HG03039 (cell line): ENCODE data around the gene NCAPD3.

Source experiments
- ATAC-seq: cut with Tn5 transposase; IDR thresholded peaks from one replicate; pipeline ENCODE4 v1.9.1; 2021; ENCODE audit warnings: mild to moderate bottlenecking, moderate library complexity; ENCODE audit not compliant: unreplicated experiment

The NCAPD3 gene

DNA sequence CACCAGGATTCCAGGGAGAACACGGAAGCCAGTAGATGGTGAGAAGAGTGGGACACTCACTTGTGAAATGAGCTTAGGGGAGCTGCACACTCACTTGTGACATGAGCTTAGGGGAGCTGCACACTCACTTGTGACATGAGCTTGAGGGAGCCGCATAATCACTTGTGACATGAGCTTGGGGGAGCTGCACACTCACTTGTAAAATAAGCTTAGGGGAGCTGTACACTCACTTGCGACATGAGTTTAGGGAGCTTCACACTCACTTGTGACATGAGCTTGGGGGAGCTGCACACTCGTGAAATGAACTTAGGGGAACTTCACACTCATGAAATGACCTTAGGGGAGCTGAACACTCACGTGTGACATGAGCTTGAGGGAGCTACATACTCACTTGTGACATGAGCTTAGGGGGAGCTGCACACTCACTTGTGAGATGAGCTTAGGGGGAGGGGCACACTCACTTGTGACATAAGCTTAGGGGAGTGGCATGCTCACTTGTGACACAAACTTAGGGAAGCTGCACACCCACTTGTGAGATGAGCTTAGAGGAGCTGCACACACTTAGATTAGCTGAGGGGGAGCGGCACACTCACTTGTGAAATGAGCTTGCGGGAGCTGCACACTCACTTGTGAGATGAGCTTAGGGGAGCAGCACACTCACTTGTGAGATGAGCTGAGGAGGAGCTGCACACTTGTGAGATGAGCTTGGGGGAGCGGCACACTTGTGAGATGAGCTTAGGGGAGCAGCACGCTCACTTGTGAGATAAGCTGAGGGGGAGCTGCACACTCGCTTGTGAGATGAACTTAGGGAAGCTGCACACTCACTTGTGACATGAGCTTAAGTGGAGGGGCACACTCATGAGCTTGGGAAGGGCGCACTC lies 59.0 kb downstream of the NCAPD3 start:
- ATAC-seq: no peak

DNA sequence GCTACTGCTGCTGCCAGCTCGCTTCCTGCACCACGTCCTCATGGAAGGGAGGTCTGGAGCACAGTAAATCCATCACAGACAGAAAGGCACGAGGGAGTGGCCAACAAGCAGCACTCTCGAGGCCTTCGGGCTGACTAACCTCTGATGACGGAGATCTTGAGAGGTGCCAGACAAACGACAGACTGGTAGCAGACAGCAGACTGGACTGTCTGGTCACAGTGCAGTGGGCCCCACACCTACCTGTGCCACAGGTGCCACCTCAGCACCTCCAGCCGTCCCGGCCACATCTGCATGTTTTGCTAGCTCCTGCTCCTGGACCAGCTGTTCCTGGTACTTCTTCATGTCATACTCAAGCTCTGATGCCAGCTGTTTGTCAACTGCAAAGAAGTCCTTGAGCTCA lies 64.1 kb downstream of the NCAPD3 start:
- no peak for ATAC-seq

DNA sequence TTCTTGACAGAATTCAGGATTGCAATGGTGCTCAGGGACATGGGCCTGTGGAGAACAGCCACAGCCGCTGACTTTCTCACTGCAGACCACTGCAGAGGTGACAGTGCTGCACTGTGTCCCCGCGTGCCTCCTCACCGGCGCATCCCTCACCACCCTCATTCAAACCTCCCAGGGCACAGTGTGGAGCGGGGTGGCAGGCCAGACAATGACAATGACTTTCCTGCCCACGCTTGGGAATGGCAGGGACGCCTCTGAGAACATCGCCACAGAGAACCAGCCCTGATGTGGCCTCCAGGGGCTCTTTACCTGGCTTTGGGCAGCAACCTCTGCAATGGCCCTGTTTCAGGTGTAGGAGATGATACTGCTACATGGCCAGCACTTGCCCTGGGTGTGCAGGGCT lies 65.7 kb downstream of the NCAPD3 start:
- ATAC-seq: no peak

DNA sequence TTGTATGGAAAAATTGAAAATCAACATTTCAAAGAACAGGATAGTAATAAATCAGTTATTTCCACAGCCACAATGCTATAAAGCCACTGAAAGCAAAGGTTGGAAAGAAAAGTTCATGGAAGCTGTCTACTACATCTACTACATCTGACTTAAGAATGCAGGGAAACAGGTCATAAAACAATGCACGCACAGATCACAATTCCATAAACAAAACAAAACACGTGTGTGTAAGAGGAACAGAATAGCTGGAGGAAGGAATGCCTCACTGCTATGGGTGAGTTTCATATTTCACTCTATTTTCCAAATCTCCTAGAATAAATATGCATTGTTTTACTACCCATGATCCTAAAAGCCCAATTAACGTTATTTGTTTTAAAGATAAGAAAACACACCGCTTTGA lies 66.3 kb downstream of the NCAPD3 start:
- no peak for ATAC-seq

DNA sequence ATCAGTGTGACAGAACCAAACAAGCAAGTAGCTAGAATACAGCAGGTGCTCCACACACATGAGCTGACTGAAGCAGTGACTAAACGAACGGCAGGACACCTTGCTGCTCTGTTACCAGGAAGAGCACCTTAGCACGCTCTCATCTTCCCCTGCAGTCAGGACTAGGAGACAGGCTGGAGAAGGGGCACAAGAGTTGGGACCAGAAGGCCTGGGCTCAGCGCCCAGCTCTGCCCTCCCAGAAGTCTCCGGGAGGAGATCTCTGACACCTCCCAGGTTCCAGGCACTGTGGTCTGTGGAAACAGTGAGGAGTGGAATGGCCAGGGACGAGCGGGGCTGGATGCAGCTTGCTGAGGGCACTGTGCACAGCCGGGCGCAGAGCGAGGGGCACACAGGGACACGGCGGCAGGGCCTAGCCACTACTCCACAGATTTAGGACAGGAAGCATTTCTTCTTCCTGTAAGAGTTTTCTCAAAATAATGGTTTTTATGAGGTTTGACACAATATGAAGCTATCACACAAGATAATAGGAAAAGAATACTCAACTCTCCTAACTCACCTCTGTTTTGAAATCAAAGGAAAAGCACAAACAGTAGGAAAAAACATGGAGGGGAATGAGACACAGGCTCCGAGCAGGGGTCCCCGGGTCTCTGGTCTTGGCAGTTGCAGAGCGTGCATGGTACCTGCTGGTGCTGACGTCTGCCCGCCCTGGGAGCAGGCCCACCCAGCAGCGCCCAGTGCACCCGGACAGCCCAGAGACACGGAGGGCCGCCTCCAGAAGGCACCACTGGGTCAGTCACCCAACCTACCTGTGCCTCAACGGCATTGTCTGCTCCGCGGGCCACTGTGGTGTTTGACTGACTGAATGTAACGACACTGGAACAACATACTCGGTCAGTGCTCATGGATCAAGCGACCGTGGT lies 67.6 kb downstream of the NCAPD3 start:
- ATAC-seq: no peak

DNA sequence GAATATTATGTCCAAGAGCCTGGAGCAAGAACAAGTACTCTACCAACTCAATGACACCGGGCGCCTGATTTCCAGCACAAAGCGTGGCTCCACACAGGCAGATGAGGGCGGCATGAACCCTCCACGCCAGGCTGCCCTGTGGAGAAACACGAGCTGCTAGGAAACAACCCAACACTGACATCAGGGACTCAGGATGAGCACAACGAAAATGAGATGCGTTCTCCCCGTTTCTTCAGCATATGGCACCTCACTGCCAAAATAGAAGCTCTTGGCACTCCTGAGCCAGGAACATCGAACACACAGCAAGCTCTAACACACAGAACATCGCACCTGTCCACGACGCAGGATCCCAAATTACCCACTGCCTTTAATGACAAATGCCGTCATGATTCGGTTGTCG lies 68.3 kb downstream of the NCAPD3 start:
- no peak for ATAC-seq

DNA sequence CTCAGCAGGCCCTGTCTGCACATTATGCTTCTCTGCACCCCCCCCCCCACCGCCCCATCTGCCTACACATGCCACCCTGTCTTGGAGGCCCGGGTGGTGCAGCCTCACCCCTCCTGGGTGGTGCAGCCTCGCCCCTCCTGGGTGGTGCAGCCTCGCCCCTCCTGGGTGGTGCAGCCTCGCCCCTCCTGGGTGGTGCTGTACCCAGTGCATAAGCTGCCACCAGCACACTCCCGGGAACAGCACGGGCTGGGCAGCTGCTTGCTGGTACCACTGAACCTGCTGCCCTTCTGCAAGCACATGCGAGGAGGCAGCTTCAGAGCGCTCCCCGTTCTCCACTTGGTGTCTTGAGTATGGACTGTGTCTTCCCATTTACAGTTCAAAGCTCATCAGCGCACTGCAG lies 69.3 kb downstream of the NCAPD3 start:
- ATAC-seq: no peak

DNA sequence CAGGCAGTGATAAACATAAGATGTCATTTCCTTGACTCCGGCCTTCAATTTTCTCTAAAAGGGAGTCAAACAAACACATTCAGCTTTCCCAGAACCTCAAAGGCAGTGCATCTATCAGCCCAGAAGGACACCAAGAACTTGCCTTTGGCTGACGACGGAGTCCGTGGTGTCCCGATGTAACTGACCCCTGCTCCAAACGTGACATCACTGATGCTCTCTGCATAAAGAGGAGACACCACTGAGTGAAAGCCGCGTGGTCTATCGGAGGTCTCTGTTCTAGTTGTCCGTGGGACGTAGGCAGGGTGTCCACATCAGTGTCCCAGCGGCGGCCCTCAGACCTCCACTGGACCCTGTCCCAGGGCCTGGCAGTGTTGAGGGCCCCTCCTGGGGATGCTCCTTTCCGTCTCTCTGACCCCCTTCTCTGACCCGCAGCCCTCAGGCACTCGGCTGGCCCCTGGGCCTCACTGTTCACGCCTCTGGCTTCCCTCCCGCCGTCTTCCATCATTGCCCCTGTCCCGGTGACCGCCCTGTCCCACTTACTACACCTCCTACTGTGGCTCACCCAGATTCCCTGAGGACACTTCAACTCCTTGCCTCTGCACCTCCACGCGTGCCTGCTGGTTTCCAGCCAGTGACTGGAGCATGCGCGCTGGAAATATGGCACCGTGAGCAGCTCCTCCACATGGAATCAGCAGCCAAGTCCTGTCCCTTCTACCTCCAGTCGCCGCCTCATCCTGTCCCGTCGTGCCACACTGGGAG lies 70.4 kb downstream of the NCAPD3 start:
- no peak for ATAC-seq

DNA sequence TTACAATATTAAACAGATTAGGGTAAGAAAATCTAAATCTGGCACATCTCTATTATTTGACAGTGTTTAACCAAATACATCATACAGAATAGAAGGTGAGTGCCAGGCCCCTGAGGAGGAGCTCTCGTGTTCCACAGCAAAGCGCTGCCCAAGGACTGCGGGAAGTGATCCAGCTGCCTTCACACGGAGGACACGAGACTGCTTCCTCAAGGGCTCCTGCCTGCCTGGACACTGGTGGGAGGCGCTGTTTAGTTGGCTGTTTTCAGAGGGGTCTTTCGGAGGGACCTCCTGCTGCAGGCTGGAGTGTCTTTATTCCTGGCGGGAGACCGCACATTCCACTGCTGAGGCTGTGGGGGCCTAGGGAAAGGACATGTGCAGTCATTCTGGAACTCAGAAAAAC lies 71.1 kb downstream of the NCAPD3 start:
- ATAC-seq: no peak

DNA sequence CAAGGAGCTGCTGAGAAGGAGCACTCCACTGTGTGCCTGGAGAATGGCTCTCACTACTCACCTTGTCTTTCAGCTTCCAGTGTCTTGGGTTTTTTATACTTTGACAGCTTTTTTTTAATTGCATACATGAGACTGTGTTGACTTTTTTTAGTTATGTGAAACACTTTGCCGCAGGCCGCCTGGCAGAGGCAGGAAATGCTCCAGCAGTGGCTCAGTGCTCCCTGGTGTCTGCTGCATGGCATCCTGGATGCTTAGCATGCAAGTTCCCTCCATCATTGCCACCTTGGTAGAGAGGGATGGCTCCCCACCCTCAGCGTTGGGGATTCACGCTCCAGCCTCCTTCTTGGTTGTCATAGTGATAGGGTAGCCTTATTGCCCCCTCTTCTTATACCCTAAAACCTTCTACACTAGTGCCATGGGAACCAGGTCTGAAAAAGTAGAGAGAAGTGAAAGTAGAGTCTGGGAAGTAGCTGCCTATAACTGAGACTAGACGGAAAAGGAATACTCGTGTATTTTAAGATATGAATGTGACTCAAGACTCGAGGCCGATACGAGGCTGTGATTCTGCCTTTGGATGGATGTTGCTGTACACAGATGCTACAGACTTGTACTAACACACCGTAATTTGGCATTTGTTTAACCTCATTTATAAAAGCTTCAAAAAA lies 72.6 kb downstream of the NCAPD3 start:
- ATAC-seq: no peak

DNA sequence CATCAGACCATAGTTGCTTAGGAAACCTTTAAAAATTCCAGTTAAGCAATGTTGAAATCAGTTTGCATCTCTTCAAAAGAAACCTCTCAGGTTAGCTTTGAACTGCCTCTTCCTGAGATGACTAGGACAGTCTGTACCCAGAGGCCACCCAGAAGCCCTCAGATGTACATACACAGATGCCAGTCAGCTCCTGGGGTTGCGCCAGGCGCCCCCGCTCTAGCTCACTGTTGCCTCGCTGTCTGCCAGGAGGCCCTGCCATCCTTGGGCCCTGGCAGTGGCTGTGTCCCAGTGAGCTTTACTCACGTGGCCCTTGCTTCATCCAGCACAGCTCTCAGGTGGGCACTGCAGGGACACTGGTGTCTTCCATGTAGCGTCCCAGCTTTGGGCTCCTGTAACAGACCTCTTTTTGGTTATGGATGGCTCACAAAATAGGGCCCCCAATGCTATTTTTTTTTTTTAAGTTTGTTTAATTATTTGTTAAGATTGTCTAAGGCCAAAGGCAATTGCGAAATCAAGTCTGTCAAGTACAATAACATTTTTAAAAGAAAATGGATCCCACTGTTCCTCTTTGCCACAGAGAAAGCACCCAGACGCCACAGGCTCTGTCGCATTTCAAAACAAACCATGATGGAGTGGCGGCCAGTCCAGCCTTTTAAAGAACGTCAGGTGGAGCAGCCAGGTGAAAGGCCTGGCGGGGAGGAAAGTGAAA lies 73.4 kb downstream of the NCAPD3 start:
- no peak for ATAC-seq

DNA sequence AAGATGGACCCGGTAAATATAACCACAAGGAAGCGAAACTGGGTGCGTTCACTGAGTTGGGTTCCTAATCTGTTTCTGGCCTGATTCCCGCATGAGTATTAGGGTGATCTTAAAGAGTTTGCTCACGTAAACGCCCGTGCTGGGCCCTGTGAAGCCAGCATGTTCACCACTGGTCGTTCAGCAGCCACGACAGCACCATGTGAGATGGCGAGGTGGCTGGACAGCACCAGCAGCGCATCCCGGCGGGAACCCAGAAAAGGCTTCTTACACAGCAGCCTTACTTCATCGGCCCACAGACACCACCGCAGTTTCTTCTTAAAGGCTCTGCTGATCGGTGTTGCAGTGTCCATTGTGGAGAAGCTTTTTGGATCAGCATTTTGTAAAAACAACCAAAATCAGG lies 74.4 kb downstream of the NCAPD3 start:
- ATAC-seq: no peak

DNA sequence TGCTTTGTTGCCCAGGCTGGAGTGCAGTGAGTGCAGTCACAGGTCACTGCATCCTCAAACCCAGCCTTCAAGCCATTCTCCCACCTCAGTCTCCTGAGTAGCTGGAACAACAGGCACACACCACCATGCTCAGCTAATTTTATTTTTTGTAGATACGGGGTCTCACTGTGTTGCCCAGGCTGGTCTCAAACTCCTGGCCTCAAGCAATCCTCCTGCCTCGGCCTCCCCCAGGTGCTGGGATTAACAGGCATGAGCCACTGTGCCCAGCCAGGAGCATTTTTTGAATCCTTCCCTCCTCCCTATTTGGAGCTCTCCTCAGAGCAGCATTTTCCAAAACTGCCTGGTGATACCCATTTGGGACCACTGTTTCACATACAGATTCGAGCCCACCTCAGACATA lies 77.2 kb downstream of the NCAPD3 start:
- no peak for ATAC-seq

DNA sequence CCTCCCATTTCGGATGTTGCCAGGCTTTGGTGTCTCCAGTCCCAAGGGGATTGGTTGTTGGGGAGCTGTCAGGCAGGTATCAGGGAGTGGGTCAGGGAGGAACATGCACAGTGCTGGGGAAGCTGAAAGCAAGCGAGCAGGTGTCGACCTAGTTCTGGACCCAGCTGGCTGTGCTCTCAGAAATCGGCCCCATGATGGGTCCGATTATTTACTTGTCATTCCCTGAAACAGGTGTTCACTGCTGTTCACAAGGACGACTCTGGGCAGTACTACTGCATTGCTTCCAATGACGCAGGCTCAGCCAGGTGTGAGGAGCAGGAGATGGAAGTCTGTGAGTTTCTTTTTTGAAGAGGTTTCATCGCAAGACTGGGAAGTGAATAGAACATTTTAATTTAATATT lies 78.1 kb downstream of the NCAPD3 start:
- ATAC-seq: no peak

DNA sequence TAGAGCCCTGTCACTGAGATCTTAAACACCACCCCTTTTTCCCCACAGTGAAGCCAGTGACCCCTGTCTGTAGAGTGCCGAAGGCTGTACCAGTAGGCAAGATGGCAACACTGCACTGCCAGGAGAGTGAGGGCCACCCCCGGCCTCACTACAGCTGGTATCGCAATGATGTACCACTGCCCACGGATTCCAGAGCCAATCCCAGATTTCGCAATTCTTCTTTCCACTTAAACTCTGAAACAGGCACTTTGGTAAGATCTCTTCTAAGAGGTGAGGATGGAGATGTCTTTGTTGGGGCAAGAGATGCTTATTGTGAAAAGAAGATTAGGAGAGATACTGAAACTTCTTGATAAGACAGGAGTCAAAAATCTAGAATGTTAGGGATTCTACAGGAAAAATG lies 79.0 kb downstream of the NCAPD3 start:
- no peak for ATAC-seq

DNA sequence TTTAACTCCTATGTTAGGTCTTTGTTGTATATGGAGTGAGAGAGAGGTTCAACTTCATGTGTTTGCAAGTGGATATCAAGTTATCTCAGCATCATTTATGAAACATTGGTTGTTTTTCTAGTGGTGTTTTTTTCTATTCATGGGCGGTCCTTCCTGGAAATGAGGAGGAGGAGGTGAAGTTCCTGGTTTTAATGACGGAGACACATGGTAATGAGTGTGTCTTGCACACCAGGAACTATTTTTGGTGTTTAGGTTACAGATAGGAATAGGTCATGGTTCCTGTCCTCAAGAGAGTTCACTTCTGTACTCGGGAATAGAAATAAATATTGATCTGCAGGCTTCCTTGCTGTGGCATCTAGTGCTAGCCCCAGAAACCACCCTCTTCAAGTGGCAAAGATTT lies 80.0 kb downstream of the NCAPD3 start:
- no peak for ATAC-seq

DNA sequence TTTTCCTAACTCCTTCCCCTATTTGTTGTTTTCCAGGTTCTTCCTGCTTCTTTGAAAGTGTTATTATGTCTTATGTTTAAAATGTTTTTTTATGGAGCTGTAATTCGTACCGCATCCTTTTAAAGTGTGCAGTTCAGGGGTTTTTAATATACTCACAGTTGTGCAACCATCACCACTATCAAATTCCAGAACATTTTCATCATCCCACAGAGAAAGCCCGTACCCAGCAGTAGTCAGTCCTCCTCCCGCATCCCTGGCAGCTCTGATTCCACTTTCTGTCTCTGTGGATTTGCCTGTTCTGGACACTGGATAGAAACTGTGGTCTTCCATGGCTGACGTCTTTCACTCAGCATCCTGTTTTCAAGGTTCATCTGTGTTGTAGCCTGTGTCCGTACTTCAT lies 81.2 kb downstream of the NCAPD3 start:
- ATAC-seq: no peak

DNA sequence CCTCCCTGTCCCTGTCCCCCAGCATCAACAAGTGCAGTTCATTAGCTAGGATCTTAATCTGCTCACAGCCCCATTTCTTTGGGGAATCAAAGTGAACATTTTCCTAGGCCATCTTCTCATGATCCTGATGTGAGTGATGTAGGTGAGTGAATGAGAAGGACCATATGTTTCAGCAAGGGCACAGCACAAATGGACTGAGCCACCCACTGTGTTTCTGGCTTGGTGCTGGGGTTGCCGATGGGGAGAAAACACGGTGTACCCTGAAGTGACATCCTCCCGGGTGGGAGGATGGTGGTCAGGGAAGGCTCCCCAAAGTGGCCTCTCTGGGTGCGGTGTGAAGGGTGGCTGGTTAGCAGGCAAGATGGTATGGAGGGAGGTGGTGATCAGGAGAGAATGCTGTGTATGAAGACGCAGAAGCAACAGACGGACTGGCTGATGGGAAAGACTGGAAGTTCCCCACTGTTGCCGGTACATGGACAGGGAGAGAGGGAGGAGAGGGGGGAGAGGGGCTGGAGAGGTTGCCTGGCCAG lies 82.7 kb downstream of the NCAPD3 start:
- ATAC-seq: no peak

DNA sequence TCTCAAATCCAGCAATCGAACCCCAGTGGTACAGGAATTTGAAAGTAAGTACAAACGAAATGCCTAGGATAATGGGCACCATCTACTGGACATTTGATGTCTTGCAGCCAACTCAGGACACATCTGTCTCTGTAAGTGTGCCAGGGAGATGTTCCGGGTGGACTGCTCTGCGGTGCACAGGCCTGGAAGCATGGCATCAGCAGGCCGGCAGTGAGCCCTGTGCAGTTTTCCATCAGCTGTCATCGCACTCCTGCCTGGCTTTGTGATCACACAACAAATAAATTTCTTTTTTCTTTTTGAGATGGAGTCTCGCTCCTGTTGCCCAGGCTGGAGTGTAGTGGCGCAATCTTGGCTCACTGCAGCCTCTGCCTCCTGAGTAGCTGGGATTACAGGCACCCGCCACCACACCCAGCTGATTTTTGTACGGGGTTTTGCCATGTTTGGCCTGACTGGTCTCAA lies 83.9 kb downstream of the NCAPD3 start:
- ATAC-seq: no peak
